Activated CD8-positive, alpha-beta T cell treated with anti-CD3 and anti-CD28 coated beads for 36 hours (primary cell): ENCODE data around the gene TRIM47. TPM values are rescaled to one million over a fixed set of nuclear protein-coding genes. Genes with fewer than 3 reads are reported as not detected.

Experiments used
- ATAC-seq: fragments of 200-7000 bp; cut with Tn5 transposase; one replicate; pipeline ENCODE4 v1.10.0; 2021; ENCODE audit warnings: mild to moderate bottlenecking, moderate library complexity
- CTCF ChIA-PET: fragments of 350-600 bp; sonication (Branson Sonifier 250); formaldehyde crosslinking; loops from one replicate; lab custom pipeline; 2021; ENCODE audit warnings: antibody characterized with exemption; lab: Charles Lee
- POLR2A ChIA-PET: fragments of 350-600 bp; sonication (Branson Sonifier 250); formaldehyde crosslinking; loops from one replicate; lab custom pipeline; 2021; ENCODE audit warnings: antibody characterized with exemption; lab: Charles Lee
- DNase-seq: peaks from one replicate; pipeline ENCODE4 v3.0.0-alpha.2; 2020
- H3K27ac Mint-ChIP-seq: one replicate; pipeline ENCODE4 v1.8.0; 2021; ENCODE audit warnings: mild to moderate bottlenecking, mixed read lengths
- H3K27me3 Mint-ChIP-seq: one replicate; pipeline ENCODE4 v1.8.0; 2021; ENCODE audit warnings: mixed read lengths
- H3K36me3 Mint-ChIP-seq: one replicate; pipeline ENCODE4 v1.8.0; 2021; ENCODE audit warnings: low read depth, mixed read lengths
- H3K4me1 Mint-ChIP-seq: one replicate; pipeline ENCODE4 v1.8.0; 2021; ENCODE audit warnings: low read depth, mixed read lengths
- H3K4me3 Mint-ChIP-seq: one replicate; pipeline ENCODE4 v1.8.0; 2021; ENCODE audit warnings: mild to moderate bottlenecking, moderate library complexity, mixed read lengths
- H3K9me3 Mint-ChIP-seq: one replicate; pipeline ENCODE4 v1.8.0; 2021; ENCODE audit warnings: mixed read lengths
- CTCF ChIP-seq: fragments of 200-600 bp; IDR thresholded peaks from one replicate; pipeline ENCODE4 v1.8.0; 2022; ENCODE audit warnings: antibody characterized with exemption, mild to moderate bottlenecking
- intact Hi-C: fragments of 100-400 bp; cut with micrococcal nuclease; formaldehyde crosslinking; loops from one replicate; pipeline ENCODE4 v1.10.0; 2022
- total RNA-seq, 2 experiments: library from RNA; stranded (reverse); gene quantifications; one replicate each; pipeline ENCODE4 v1.2.3, GENCODE V29; 2021

The TRIM47 gene
- total RNA-seq, 2 experiments from 2014 or later = 16.6 to 16.8 TPM

DNA sequence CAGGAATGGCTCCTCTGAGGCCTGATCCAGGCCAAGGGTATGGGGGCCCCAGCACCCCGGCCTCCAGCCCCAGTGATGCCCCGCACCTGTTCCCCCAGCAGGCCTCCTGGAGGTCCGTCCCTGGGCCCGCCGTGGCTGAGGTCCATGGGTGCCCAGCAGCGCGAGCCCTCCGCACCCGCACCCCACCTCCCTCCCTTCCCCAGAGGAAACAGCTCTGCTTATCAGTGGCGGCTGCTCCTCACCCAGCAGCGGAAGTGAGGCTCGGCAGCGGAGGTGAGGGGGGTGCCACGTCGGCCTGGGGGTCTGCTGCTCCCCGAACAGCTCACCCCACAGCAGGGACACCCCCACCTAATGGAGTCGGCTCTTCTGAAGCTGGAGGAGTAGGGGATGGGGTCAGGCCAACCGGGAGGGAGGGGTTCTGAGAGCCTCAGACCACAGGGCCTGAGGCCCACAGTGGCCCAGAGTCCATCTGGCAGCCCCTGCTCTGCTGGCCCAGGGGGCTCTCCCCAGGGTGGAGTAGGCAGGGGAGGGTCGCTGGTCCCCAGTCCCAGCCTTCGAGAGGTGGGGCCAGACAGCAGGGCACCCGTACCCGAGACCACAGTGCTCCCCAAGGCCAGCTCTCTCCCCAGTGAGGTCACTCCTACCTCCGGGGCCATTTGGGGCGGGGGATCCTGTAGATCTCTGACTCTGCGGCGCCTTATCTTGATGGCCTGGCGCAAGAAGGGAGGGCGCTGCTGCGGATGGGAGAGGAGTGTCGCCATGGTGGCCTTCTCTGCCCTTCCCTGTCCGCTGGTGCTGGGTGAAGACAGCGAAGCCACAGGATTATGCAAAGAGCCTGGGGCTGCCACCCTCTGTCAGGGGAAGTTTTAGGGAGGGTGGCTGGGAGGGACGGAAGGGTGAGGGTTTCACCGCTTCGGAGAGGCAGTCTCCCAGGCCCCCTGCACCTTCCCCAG, 34.5 kb downstream of the TRIM47 start, which contains the start of gene UNC13D:
TSS of gene UNC13D (minus strand) at position 828 of the 953 bp plus-strand sequence. CDS start at position 761, 67 bp downstream.
- CTCF ChIA-PET = interaction anchor here (0.7 to 8.5 kb wide), 9 partner anchors 10 to 94 kb away, joined by 3 to 105 read pairs (median 7); partner anchors contain the start of gene WBP2
- ATAC-seq = peak; percentile 73
- H3K36me3 Mint-ChIP-seq = peaks cover 28% of the 10 kb centered on the region
- POLR2A ChIA-PET = interaction anchor here (0.7 to 4.2 kb wide), 12 partner anchors 8 to 79 kb away, joined by 3 to 39 read pairs (median 5); partner anchors contain the start of genes GALK1, TRIM65 and WBP2
- H3K27ac Mint-ChIP-seq = peak within 1 kb of the TSS; percentile 97
- no peaks in the 10 kb centered on the region for H3K9me3 Mint-ChIP-seq
- H3K4me3 Mint-ChIP-seq = peak within 1 kb of the TSS; percentile 96
- peak; percentile 79 for DNase-seq
- intact Hi-C loops = no loop called here
- TF ChIP-seq CTCF = peak; percentile 23
- peaks cover 29% of the 10 kb centered on the region for H3K4me1 Mint-ChIP-seq
- H3K27me3 Mint-ChIP-seq = no peaks in the 10 kb centered on the region

GRCh38 chr17:75842963-75843576, 35.3 kb downstream of the TRIM47 start:
- CTCF ChIA-PET = interaction anchor here (0.6 to 8.5 kb wide), 7 partner anchors 11 to 93 kb away, joined by 3 to 105 read pairs (median 5); no protein-coding TSS in a partner anchor
- TF ChIP-seq CTCF = peak; percentile 49
- Mint-ChIP-seq H3K36me3 (peaks cover 25% of the 10 kb centered on the region), H3K9me3 (no peaks in the 10 kb centered on the region), H3K27ac (peak overlapping the region; percentile 97), H3K4me3 (peak overlapping the region; percentile 96), H3K4me1 (peaks cover 24% of the 10 kb centered on the region), H3K27me3 (no peaks in the 10 kb centered on the region)
- DNase-seq (peak; percentile 47), ATAC-seq (peak; percentile 24)
- POLR2A ChIA-PET = interaction anchor here (0.7 to 4.2 kb wide), 6 partner anchors 8 to 78 kb away, joined by 3 to 39 read pairs (median 6); partner anchors contain the start of genes GALK1 and WBP2
- intact Hi-C loops = no loop called here

DNA sequence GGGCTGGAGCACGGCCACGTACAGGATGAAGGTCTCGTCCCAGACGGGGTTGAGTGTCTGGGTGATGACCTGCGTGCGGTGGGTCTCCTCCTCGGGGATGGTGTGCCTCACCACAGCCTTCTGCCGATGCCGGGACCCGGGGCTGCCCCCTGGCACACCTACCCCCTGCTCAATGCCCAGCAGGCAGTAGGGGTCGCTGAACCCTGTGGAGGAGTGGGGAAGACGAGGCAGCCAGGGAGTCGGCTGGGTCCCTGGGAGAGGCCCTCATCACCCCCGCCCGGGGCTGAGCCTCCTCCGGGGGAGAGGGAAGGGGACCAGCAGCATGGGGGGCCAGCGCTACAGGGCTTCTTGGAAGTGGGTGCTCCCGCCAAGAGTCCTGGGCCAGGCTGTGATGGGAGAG, 36.0 kb downstream of the TRIM47 start:
- intact Hi-C loops = no loop called here
- Mint-ChIP-seq H3K9me3 (no peaks in the 10 kb centered on the region), H3K4me3 (peak overlapping the region; percentile 96), H3K4me1 (peaks cover 24% of the 10 kb centered on the region), H3K36me3 (peaks cover 28% of the 10 kb centered on the region), H3K27me3 (no peaks in the 10 kb centered on the region), H3K27ac (peak overlapping the region; percentile 69)
- TF ChIP-seq CTCF = no peak
- ATAC-seq = no peak
- POLR2A ChIA-PET = interaction anchor here (1.0 to 2.6 kb wide), 3 partner anchors 8 to 11 kb away, joined by 4 to 26 read pairs (median 5); no protein-coding TSS in a partner anchor
- no peak for DNase-seq
- CTCF ChIA-PET = interaction anchor here (0.6 to 8.5 kb wide), 6 partner anchors 11 to 93 kb away, joined by 3 to 105 read pairs (median 6); no protein-coding TSS in a partner anchor

DNA sequence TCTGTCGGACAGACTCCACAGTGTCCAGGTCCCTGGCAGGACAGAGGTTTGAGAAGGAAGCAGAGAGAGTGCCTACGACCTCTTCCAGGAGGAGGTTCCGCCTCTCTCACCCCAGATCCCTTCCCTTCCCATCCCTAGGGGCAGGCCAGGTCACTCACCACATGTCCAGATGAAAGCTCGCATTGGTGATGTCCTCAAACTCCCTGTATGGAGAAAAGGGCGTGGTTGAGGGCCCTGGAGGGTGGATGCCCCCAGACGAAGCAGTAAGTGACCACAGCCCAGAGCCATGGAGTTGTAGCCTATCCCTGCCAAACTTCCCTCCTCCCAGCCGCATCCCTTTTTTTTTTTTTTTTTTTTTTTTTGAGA, 37.6 kb downstream of the TRIM47 start:
- Mint-ChIP-seq H3K9me3 (no peaks in the 10 kb centered on the region), H3K27ac (no peak overlapping the region), H3K36me3 (peaks cover 26% of the 10 kb centered on the region), H3K4me1 (peaks cover 23% of the 10 kb centered on the region), H3K4me3 (no peak overlapping the region), H3K27me3 (no peaks in the 10 kb centered on the region)
- ChIA-PET CTCF (interaction anchor here (1.4 kb wide), 1 partner anchor 9 kb away, joined by 3 read pairs; no protein-coding TSS in a partner anchor), POLR2A (interaction anchor here (0.7 to 2.2 kb wide), 3 partner anchors 11 to 44 kb away, joined by 4 to 7 read pairs (median 6); no protein-coding TSS in a partner anchor)
- no peak for ATAC-seq
- DNase-seq = no peak
- no peak for TF ChIP-seq CTCF
- intact Hi-C loops = no loop called here
